ENCODE measurements around the gene ALX3.

ALX3 gene

GRCh38 chr1:110061341-110061740 lies 9.1 kb downstream of the ALX3 start:
- TF ChIP-seq CTCF (conservative IDR thresholded peaks at IDR 0.05) = no peak
- no peak overlapping the region for H3K27ac ChIP-seq

DNA sequence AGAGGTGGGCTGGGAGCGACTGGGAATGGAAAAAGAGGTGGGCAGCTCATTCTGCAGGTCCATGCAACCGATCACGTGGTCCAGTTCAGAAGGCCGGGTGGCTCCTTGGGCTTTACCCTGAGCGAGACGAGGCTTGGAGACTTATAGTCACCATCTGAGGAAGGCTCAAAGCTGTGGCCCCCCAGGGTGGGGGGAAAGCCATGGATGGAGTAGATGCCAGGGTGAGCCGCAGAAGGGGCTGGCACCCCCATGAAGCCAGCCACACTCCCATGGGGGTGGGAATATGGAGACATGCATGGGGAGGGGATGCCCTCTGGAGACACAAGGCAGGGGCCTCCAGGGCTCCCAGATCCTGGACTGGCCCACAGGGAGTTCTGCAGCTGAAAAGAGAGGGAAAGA lies 9.8 kb downstream of the ALX3 start:
- H3K27ac ChIP-seq = no peak overlapping the region
- no peak for TF ChIP-seq CTCF (conservative IDR thresholded peaks at IDR 0.05)

GRCh38 chr1:110060034-110060661 lies 10.3 kb downstream of the ALX3 start:
- H3K27ac ChIP-seq = no peak overlapping the region
- TF ChIP-seq CTCF (conservative IDR thresholded peaks at IDR 0.05) = peak; percentile 60

- TF ChIP-seq CTCF (conservative IDR thresholded peaks at IDR 0.05) = no peak
- no peak overlapping the region for H3K27ac ChIP-seq
Measured at GRCh38 chr1:110059133-110059863, 11.2 kb downstream of the ALX3 start.

GRCh38 chr1:110058591-110058990 lies 11.9 kb downstream of the ALX3 start:
- no peak for TF ChIP-seq CTCF (conservative IDR thresholded peaks at IDR 0.05)
- H3K27ac ChIP-seq = no peak overlapping the region

DNA sequence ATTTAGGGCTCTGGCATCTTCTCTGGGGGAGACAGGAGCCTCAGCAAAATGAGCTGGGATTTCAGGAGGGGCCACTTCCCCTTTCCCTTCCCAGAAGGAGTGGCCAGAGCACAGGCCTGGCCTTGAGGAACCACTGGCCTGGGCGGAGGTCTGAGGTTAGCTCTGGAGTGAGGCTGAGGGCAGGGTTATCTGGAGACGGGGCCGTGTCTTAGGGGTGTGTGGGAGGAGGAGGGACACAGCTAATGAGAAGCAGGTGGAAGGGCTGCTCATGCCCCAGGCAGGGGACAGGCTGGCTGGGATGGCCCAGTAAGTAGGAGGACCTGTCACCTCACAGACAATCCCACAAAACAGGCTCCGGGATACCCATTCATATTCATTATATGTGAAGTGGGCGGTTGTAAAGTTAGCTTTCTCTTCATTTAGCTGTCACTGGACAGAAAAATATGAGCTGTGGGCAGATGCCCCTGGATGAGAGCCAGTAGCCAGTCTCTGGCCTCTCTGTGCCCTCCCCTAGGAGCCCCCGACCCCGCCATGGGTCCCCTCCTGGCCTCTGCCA lies 12.4 kb downstream of the ALX3 start:
- H3K27ac ChIP-seq = no peak overlapping the region
- TF ChIP-seq CTCF (conservative IDR thresholded peaks at IDR 0.05) = no peak

DNA sequence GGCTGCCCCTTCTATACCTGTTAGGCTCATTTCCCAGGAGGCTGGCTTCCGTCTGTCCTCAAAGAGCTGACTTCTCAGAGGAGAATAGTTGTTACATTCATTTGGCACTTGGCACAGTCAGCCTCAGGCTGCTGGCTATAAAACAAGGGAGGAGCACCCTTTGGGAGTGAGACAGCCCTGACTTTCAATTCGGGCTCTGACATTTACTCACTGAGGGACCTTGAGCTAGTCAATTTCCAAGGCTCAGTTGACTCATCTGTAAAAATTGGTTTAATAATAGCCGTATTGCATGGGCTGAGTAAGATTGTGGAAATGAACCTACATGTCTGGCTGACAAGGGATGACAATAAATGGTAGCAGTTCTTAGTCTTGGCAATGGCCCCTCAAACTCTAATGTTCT lies 13.7 kb downstream of the ALX3 start:
- no peak for TF ChIP-seq CTCF (conservative IDR thresholded peaks at IDR 0.05)
- H3K27ac ChIP-seq = no peak overlapping the region

All from VCaP (cell line).